ENCODE results near the gene KLHL41. TPM values are rescaled to one million over a fixed set of nuclear protein-coding genes. Genes with fewer than 3 reads are reported as not detected.

KLHL41 gene
- total and polyA plus RNA-seq, 2 of the 13 experiments (the other 11 are each of a cell fraction or from before 2014, with no cell fraction given) = 0.07 to 0.31 TPM

- TF ChIP-seq MLXIP (CRISPR knock-in tag; IDR thresholded peaks at IDR 0.05; ENCODE audit: borderline replicate concordance) = no peak
- peak; percentile 42; the same call in 1 of the 2 replicates for TF ChIP-seq NFYB (CRISPR knock-in tag; IDR thresholded peaks at IDR 0.05)
- TF ChIP-seq RXRB (CRISPR knock-in tag; IDR thresholded peaks at IDR 0.05; ENCODE audit: borderline replicate concordance) = peak; percentile 55
- no peak for TF ChIP-seq PHB2 (IDR thresholded peaks at IDR 0.05; ENCODE audit: partially characterized antibody)
- no peak; the same call in 1 of the 2 replicates for TF ChIP-seq ZNF543 (CRISPR knock-in tag; IDR thresholded peaks at IDR 0.05)
- TF ChIP-seq ZNF280D (CRISPR knock-in tag; IDR thresholded peaks at IDR 0.05) = peak; percentile 99
- peak; percentile 94 for TF ChIP-seq ZBTB7B (CRISPR knock-in tag; IDR thresholded peaks at IDR 0.05)
- TF ChIP-seq ZNF501 (CRISPR knock-in tag; IDR thresholded peaks at IDR 0.05) = peak; percentile 97
- TF ChIP-seq TRIM22 (IDR thresholded peaks at IDR 0.05) = no peak
- TF ChIP-seq MAFG (CRISPR knock-in tag; IDR thresholded peaks at IDR 0.05) = no peak
- TF ChIP-seq ATAD3A (CRISPR knock-in tag; IDR thresholded peaks at IDR 0.05) = no peak
- TF ChIP-seq REL (CRISPR knock-in tag; conservative IDR thresholded peaks at IDR 0.05) = no peak; the same call in 1 of the 2 replicates
- peak; percentile 47; the same call in 1 of the 2 replicates for TF ChIP-seq E2F1 (CRISPR knock-in tag; IDR thresholded peaks at IDR 0.05)
- TF ChIP-seq CSRNP2 (CRISPR knock-in tag; conservative IDR thresholded peaks at IDR 0.05; ENCODE audit: low read depth) = no peak
- TF ChIP-seq BRF2 (CRISPR knock-in tag; IDR thresholded peaks at IDR 0.05) = peak; percentile 88
- TF ChIP-seq ZNF253 (CRISPR knock-in tag; IDR thresholded peaks at IDR 0.05; ENCODE audit: borderline replicate concordance) = peak; percentile 51; the same call in 1 of the 2 replicates
- peak; percentile 88 for TF ChIP-seq ZNF441 (CRISPR knock-in tag; IDR thresholded peaks at IDR 0.05; ENCODE audit: borderline replicate concordance)
These were observed 30.0 kb upstream of the KLHL41 start, which contains the start of gene BBS5 (continued) for GRCh38 chr2:169479257-169480078.

Data from HepG2 (cell line).